HepG2 (cell line): ENCODE measurements around the gene RAC3. TPM values are rescaled to one million over a fixed set of nuclear protein-coding genes. Genes with fewer than 3 reads are reported as not detected.

ENCODE experiments used
- ATF7-NPFF ChIP-seq: sonication (generic); formaldehyde crosslinking; IDR thresholded peaks from 2 replicates; pipeline ENCODE4 v1.8.1; 2023; ENCODE audit warnings: mild to moderate bottlenecking, low read depth, missing genetic modification reagents, moderate library complexity
- CENPT ChIP-seq: sonication (generic); formaldehyde crosslinking; IDR thresholded peaks from 2 replicates; pipeline ENCODE4 v1.8.0; 2022; ENCODE audit warnings: low read depth, mild to moderate bottlenecking, moderate library complexity, missing genetic modification reagents
- EEA1 ChIP-seq: sonication (generic); formaldehyde crosslinking; IDR thresholded peaks from 2 replicates; pipeline ENCODE4 v1.5.1; 2020; ENCODE audit warnings: mild to moderate bottlenecking, missing genetic modification reagents, borderline replicate concordance
- EP300 ChIP-seq, 3 experiments: sonication (generic) in 1 of 3; formaldehyde crosslinking in 1 of 3; IDR thresholded peaks; 2 replicates each; pipeline versions ENCODE4 v1.5.1 to v1.6.1; 2011 to 2020; ENCODE audit warnings: low read depth in 2 of 3, low read length in 2 of 3, borderline replicate concordance in 1 of 3, improper control_type of control experiment in 1 of 3, mild to moderate bottlenecking in 1 of 3, missing genetic modification reagents in 1 of 3, moderate library complexity in 1 of 3
- FOXC1 ChIP-seq: sonication (generic); formaldehyde crosslinking; IDR thresholded peaks from 2 replicates; pipeline ENCODE4 v1.8.0; 2022; ENCODE audit warnings: mild to moderate bottlenecking, missing genetic modification reagents, borderline replicate concordance
- JARID2 ChIP-seq: sonication (generic); formaldehyde crosslinking; IDR thresholded peaks from 2 replicates; pipeline ENCODE4 v1.8.1; 2023; ENCODE audit warnings: missing genetic modification reagents, inconsistent platforms; ENCODE audit not compliant: insufficient replicate concordance
- MLLT10 ChIP-seq: sonication (generic); formaldehyde crosslinking; IDR thresholded peaks from 2 replicates; pipeline ENCODE4 v1.4.0; 2020; ENCODE audit warnings: missing genetic modification reagents
- MNT ChIP-seq: fragments of 450-650 bp; IDR thresholded peaks from 2 replicates; pipeline ENCODE4 v1.6.1; 2016
- POLR2A ChIP-seq, 2 experiments: IDR thresholded peaks; 2 replicates each; pipeline ENCODE4 v1.6.1; 2011; ENCODE audit warnings: low read depth in 2 of 2, low read length in 2 of 2, mild to moderate bottlenecking in 1 of 2, moderate library complexity in 1 of 2; ENCODE audit not compliant: insufficient read depth in 1 of 2
- PRMT3 ChIP-seq: sonication (generic); formaldehyde crosslinking; IDR thresholded peaks from 2 replicates; pipeline ENCODE4 v1.8.1; 2022; ENCODE audit warnings: low read depth, mild to moderate bottlenecking, moderate library complexity, missing genetic modification reagents, borderline replicate concordance
- RARG ChIP-seq: sonication (generic); formaldehyde crosslinking; IDR thresholded peaks from 2 replicates; pipeline ENCODE4 v1.4.0; 2020; ENCODE audit warnings: low read depth, mild to moderate bottlenecking, missing genetic modification reagents
- RXRA ChIP-seq: sonication (generic); formaldehyde crosslinking; IDR thresholded peaks from 2 replicates; pipeline ENCODE4 v1.5.1; 2020; ENCODE audit warnings: missing genetic modification reagents
- SMARCE1 ChIP-seq: fragments of 450-650 bp; IDR thresholded peaks from 2 replicates; pipeline ENCODE4 v1.6.1; 2017; ENCODE audit warnings: borderline replicate concordance
- SOX6 ChIP-seq, 2 experiments: fragments of 450-650 bp in 1 of 2; sonication (generic) in 1 of 2; formaldehyde crosslinking in 1 of 2; IDR thresholded peaks; 2 replicates each; pipeline versions ENCODE4 v1.4.0 to v1.6.1; 2017 to 2020; ENCODE audit warnings: antibody characterized with exemption in 1 of 2, mild to moderate bottlenecking in 1 of 2, missing genetic modification reagents in 1 of 2
- STAG1 ChIP-seq: sonication (generic); formaldehyde crosslinking; IDR thresholded peaks from 2 replicates; pipeline ENCODE4 v1.4.0; 2020; ENCODE audit warnings: missing genetic modification reagents
- TEF ChIP-seq: sonication (generic); formaldehyde crosslinking; IDR thresholded peaks from 2 replicates; pipeline ENCODE4 v1.5.0; 2020; ENCODE audit warnings: missing genetic modification reagents
- TFAP4 ChIP-seq: sonication (generic); IDR thresholded peaks from 2 replicates; pipeline ENCODE4 v1.6.1; 2016; ENCODE audit warnings: low read depth, borderline replicate concordance
- U2AF2 ChIP-seq: fragments of 200-400 bp; formaldehyde crosslinking; IDR thresholded peaks from 2 replicates; pipeline ENCODE4 v1.6.1; 2017; ENCODE audit warnings: low read depth, mild to moderate bottlenecking, low read length
- ZBTB7A ChIP-seq: sonication (generic); formaldehyde crosslinking; IDR thresholded peaks from 2 replicates; pipeline ENCODE4 v1.8.0; 2022; ENCODE audit warnings: mild to moderate bottlenecking, missing genetic modification reagents
- ZFP41 ChIP-seq: sonication (generic); formaldehyde crosslinking; IDR thresholded peaks from 2 replicates; pipeline ENCODE4 v1.4.0; 2020; ENCODE audit warnings: mild to moderate bottlenecking, missing genetic modification reagents, borderline replicate concordance
- ZNF326 ChIP-seq: sonication (generic); formaldehyde crosslinking; IDR thresholded peaks from 2 replicates; pipeline ENCODE4 v1.4.0; 2020; ENCODE audit warnings: missing genetic modification reagents, borderline replicate concordance
- ZNF740 ChIP-seq: sonication (generic); formaldehyde crosslinking; IDR thresholded peaks from 2 replicates; pipeline ENCODE4 v1.4.0; 2020; ENCODE audit warnings: missing genetic modification reagents
- polyA plus RNA-seq, 8 experiments: library from polyadenylated mRNA; depleted of rRNA in 3 of 8; stranded (reverse) in 7 of 8; unstranded in 1 of 8; fragments of >200 nt; fragmentation: Illumina TruSeq in 4 of 8; extraction: Trizol in 4 of 8; gene quantifications; 2 replicates each; pipeline versions ENCODE4 v1.2.1 to v1.2.3, GENCODE V29; 2011 to 2016; ENCODE audit warnings: low read depth in 4 of 8, missing spikeins in 1 of 8, mixed read lengths in 1 of 8; ENCODE audit not compliant: insufficient read depth in 1 of 8
- total RNA-seq, 5 experiments: library from RNA; depleted of rRNA; stranded (reverse); fragments of >200 nt; fragmentation: Illumina TruSeq; extraction: Trizol; gene quantifications; 2 replicates each; pipeline ENCODE4 v1.2.3, GENCODE V29; 2016; ENCODE audit warnings: low read depth in 1 of 5
- TF ChIP-seq, protein P1 (sequence below): sonication (generic); formaldehyde crosslinking; IDR thresholded peaks from 2 replicates; pipeline ENCODE4 v1.5.0; 2020; ENCODE audit warnings: mild to moderate bottlenecking, missing genetic modification reagents
- TF ChIP-seq, protein P2 (sequence below): sonication (generic); formaldehyde crosslinking; IDR thresholded peaks from 2 replicates; pipeline ENCODE4 v1.4.0; 2020; ENCODE audit warnings: mild to moderate bottlenecking, low read depth, missing genetic modification reagents

Gene RAC3
- total and polyA plus RNA-seq, 2 of the 13 experiments (the other 11 are each of a cell fraction or from before 2014, with no cell fraction given): 10.5 to 21.3 TPM

DNA sequence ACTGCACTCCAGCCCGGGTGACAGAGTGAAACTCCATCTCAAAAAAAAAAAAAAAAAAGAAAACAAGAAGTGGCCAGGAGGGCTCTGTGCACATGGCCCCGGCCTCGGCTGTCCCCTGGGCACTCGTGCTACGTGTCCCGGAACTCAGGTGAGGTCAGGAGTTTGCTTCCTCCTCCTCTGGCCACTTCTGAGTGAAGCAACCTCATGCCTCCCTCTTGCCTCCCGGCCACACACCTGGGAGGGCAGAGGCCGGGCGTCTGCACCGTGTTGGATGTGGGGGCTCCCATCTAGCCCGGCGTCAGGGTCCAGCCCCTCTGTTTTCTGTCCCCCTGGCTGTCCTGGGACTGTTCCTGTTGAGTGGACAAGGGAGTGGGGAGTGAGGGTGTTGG, 31.9 kb upstream of the RAC3 start (continued):
- TF ChIP-seq JARID2 (CRISPR knock-in tag) (no peak), EEA1 (CRISPR knock-in tag) (no peak), U2AF2 (0 out of 2 replicates have a peak, but pooled peaks have one; percentile 55), CENPT (CRISPR knock-in tag) (no peak), PRMT3 (CRISPR knock-in tag) (no peak), SMARCE1 (no peak), STAG1 (CRISPR knock-in tag) (no peak), ZNF326 (no peak; the same call in 1 of the 2 replicates), EP300 (IDR thresholded peaks at IDR 0.05; ENCODE audit: low read depth in 2 of 2, low read length in 2 of 2) (no peak), EP300 (CRISPR knock-in tag; IDR thresholded peaks at IDR 0.05; ENCODE audit: borderline replicate concordance) (no peak), RARG (CRISPR knock-in tag) (no peak), TFAP4 (no peak; the same call in 1 of the 2 replicates), ZBTB7A (no peak), SOX6 (IDR thresholded peaks at IDR 0.05) (no peak), SOX6 (CRISPR knock-in tag; IDR thresholded peaks at IDR 0.05) (no peak), MNT (peak; percentile 70), ATF7-NPFF (CRISPR knock-in tag) (no peak), FOXC1 (CRISPR knock-in tag) (no peak), TEF (no peak), RXRA (CRISPR knock-in tag) (no peak; the same call in 1 of the 2 replicates), ZFP41 (CRISPR knock-in tag) (no peak), MLLT10 (CRISPR knock-in tag) (no peak), ZNF740 (no peak), POLR2A (IDR thresholded peaks at IDR 0.05; ENCODE audit: insufficient read depth in 1 of 2, low read depth in 2 of 2, low read length in 2 of 2) (0 out of 4 replicates have a peak, but pooled peaks of 1 of the 2 experiments have one; percentile 18)
- TF ChIP-seq, protein P1, sequence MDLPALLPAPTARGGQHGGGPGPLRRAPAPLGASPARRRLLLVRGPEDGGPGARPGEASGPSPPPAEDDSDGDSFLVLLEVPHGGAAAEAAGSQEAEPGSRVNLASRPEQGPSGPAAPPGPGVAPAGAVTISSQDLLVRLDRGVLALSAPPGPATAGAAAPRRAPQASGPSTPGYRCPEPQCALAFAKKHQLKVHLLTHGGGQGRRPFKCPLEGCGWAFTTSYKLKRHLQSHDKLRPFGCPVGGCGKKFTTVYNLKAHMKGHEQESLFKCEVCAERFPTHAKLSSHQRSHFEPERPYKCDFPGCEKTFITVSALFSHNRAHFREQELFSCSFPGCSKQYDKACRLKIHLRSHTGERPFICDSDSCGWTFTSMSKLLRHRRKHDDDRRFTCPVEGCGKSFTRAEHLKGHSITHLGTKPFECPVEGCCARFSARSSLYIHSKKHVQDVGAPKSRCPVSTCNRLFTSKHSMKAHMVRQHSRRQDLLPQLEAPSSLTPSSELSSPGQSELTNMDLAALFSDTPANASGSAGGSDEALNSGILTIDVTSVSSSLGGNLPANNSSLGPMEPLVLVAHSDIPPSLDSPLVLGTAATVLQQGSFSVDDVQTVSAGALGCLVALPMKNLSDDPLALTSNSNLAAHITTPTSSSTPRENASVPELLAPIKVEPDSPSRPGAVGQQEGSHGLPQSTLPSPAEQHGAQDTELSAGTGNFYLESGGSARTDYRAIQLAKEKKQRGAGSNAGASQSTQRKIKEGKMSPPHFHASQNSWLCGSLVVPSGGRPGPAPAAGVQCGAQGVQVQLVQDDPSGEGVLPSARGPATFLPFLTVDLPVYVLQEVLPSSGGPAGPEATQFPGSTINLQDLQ: no peak
- TF ChIP-seq, protein P2, sequence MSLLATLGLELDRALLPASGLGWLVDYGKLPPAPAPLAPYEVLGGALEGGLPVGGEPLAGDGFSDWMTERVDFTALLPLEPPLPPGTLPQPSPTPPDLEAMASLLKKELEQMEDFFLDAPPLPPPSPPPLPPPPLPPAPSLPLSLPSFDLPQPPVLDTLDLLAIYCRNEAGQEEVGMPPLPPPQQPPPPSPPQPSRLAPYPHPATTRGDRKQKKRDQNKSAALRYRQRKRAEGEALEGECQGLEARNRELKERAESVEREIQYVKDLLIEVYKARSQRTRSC (CRISPR knock-in tag): no peak
